Activated naive CD4-positive, alpha-beta T cell treated with anti-CD3 and anti-CD28 coated beads, Interleukin-2, amount 10 ng/mL, durations not matched to agents 7 days and 5 days (primary cell): ENCODE data around the gene SLC25A42.

Source experiments
- CTCF ChIA-PET: fragments of 350-600 bp; sonication (Branson Sonifier 250); formaldehyde crosslinking; loops from one replicate; lab custom pipeline; 2021; ENCODE audit warnings: antibody characterized with exemption; lab: Charles Lee
- DNase-seq: peaks from one replicate; pipeline ENCODE4 v3.0.0-alpha.2; 2020
- H3K27ac Mint-ChIP-seq: one replicate; pipeline ENCODE4 v1.8.0; 2021; ENCODE audit warnings: mild to moderate bottlenecking, moderate library complexity, mixed read lengths
- H3K27me3 Mint-ChIP-seq: one replicate; pipeline ENCODE4 v1.8.0; 2021; ENCODE audit warnings: mild to moderate bottlenecking, mixed read lengths
- H3K36me3 Mint-ChIP-seq: one replicate; pipeline ENCODE4 v1.8.0; 2021; ENCODE audit warnings: mixed read lengths
- H3K4me1 Mint-ChIP-seq: one replicate; pipeline ENCODE4 v1.8.0; 2021; ENCODE audit warnings: mixed read lengths
- H3K4me3 Mint-ChIP-seq: one replicate; pipeline ENCODE4 v1.8.0; 2021; ENCODE audit warnings: mild to moderate bottlenecking, moderate library complexity, mixed read lengths
- H3K9me3 Mint-ChIP-seq: one replicate; pipeline ENCODE4 v1.8.0; 2021; ENCODE audit warnings: mixed read lengths

SLC25A42 gene

DNA sequence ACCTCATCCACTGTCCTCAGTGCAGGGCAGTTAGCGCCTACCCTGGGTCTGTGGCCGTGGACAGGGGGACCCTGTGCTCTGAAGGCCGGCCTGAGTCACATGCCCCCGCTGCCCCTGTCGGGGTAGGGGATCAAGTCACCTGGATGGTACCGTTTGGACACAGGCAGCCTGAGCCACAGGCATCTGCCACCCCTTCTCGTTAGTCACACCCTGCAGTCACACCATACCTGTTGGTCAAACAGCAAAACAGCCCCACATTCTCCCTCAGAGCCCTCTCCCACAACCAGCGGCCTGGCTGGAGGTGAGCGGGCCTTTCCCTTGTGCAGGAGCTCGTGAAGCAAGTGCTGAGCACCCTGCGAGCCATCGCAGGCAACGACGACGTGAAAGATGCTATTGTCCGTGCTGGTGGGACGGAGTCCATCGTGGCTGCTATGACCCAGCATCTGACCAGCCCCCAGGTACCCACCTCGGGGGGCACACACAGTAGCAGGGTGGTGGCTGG is 8.8 kb upstream of the SLC25A42 start:
- CTCF ChIA-PET, result interaction anchor here (0.6 to 2.1 kb wide), 5 partner anchors 34 to 92 kb away, joined by 3 to 13 read pairs (median 3); no protein-coding TSS in a partner anchor
- no peak for DNase-seq
- Mint-ChIP-seq H3K27ac (no peak overlapping the region), H3K36me3 (peaks cover 26% of the 10 kb centered on the region), H3K27me3 (no peaks in the 10 kb centered on the region), H3K4me3 (no peak overlapping the region), H3K9me3 (no peaks in the 10 kb centered on the region), H3K4me1 (no peaks in the 10 kb centered on the region)

GRCh38 chr19:19055701-19056100 is 8.1 kb upstream of the SLC25A42 start:
- Mint-ChIP-seq H3K4me3 (no peak overlapping the region), H3K27ac (no peak overlapping the region), H3K27me3 (no peaks in the 10 kb centered on the region), H3K9me3 (no peaks in the 10 kb centered on the region), H3K36me3 (peaks cover 28% of the 10 kb centered on the region), H3K4me1 (no peaks in the 10 kb centered on the region)
- no peak for DNase-seq
- CTCF ChIA-PET, result interaction anchor here (0.6 to 2.1 kb wide), 2 partner anchors 85 to 91 kb away, joined by 3 to 7 read pairs; no protein-coding TSS in a partner anchor

DNA sequence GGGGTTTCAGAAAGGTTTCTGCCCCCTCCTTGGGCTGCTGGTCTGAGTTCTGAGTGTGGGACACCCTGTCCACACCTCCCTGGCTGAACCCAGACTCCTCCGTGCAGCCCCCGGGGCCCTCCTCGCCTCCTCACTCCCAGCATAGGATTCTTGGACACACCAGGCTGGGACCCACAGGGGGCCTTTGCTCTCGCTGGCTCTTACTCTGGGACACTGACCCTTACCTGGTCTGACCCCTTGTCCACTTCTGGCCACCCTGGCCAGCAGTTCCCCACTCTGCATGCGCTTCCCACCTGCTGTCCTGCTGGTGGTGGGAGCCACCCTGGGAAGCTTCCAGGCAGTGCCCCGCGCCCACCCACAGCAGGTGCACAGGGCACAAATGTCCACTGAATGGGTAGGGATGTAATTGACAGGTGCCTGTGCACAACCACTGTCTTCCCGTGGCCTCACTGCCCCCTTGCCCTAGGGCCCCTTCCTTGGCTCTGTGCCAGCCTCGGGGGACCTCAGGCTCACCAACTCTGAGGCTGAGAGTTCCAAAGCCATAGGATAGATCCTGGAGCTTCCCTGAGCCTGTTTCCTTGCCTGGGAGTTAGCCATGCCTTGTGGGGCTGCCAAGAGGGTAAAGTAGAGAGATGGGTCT is 7.0 kb upstream of the SLC25A42 start:
- H3K4me3 Mint-ChIP-seq, result no peak overlapping the region

GRCh38 chr19:19057317-19057716 is 6.5 kb upstream of the SLC25A42 start:
- Mint-ChIP-seq H3K36me3 (peaks cover 23% of the 10 kb centered on the region), H3K27me3 (no peaks in the 10 kb centered on the region), H3K4me3 (no peak overlapping the region), H3K27ac (no peak overlapping the region), H3K4me1 (peaks cover 1% of the 10 kb centered on the region), H3K9me3 (no peaks in the 10 kb centered on the region)
- CTCF ChIA-PET, result no interaction called here
- DNase-seq, result no peak

More for the DNA sequence above, 7.0 kb upstream of the SLC25A42 start:
- no peak for DNase-seq
- Mint-ChIP-seq H3K4me1 (no peaks in the 10 kb centered on the region), H3K27me3 (no peaks in the 10 kb centered on the region), H3K27ac (no peak overlapping the region), H3K36me3 (peaks cover 28% of the 10 kb centered on the region), H3K9me3 (no peaks in the 10 kb centered on the region)
- CTCF ChIA-PET, result no interaction called here

DNA sequence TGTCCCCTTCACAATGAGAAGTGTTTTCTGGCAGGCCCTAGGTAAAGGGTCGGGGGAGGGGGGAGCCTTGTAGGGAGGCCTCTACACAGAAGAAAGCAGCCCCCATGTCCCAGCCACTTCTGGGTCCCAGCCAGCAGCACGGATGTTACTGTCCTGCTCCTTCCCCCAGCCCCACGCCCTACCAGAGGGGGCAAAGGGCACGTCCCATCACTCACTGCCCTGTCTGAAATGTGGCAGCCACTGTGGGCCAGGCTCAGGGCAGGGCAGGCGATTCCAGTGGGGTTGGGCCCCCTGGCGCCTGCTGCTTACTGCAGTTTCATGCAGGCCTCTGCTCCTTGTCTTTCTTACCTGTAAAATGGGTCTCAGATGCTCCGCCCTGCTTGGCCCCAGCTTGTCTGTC is 6.1 kb upstream of the SLC25A42 start:
- H3K36me3 Mint-ChIP-seq, result peaks cover 22% of the 10 kb centered on the region
- H3K4me3 Mint-ChIP-seq, result no peak overlapping the region
- no peak for DNase-seq
- peaks cover 5% of the 10 kb centered on the region for H3K4me1 Mint-ChIP-seq
- no peaks in the 10 kb centered on the region for H3K9me3 Mint-ChIP-seq
- CTCF ChIA-PET, result no interaction called here
- no peak overlapping the region for H3K27ac Mint-ChIP-seq
- no peaks in the 10 kb centered on the region for H3K27me3 Mint-ChIP-seq

- no peak for DNase-seq
- H3K4me1 Mint-ChIP-seq, result peaks cover 11% of the 10 kb centered on the region
- H3K27ac Mint-ChIP-seq, result no peak overlapping the region
- no peaks in the 10 kb centered on the region for H3K9me3 Mint-ChIP-seq
- CTCF ChIA-PET, result no interaction called here
- no peaks in the 10 kb centered on the region for H3K27me3 Mint-ChIP-seq
- peaks cover 15% of the 10 kb centered on the region for H3K36me3 Mint-ChIP-seq
- no peak overlapping the region for H3K4me3 Mint-ChIP-seq
Observed at GRCh38 chr19:19059018-19059836, 4.6 kb upstream of the SLC25A42 start.

- CTCF ChIA-PET, result no interaction called here
- Mint-ChIP-seq H3K4me1 (peaks cover 15% of the 10 kb centered on the region), H3K27me3 (no peaks in the 10 kb centered on the region), H3K27ac (peak overlapping the region; percentile 64), H3K4me3 (no peak overlapping the region), H3K36me3 (peaks cover 13% of the 10 kb centered on the region), H3K9me3 (no peaks in the 10 kb centered on the region)
- no peak for DNase-seq
Observed at GRCh38 chr19:19059837-19060611, 3.8 kb upstream of the SLC25A42 start.

- peaks cover 27% of the 10 kb centered on the region for H3K4me1 Mint-ChIP-seq
- peak overlapping the region; percentile 37 for H3K27ac Mint-ChIP-seq
- no peaks in the 10 kb centered on the region for H3K27me3 Mint-ChIP-seq
- no peak overlapping the region for H3K4me3 Mint-ChIP-seq
- peaks cover 9% of the 10 kb centered on the region for H3K36me3 Mint-ChIP-seq
- CTCF ChIA-PET, result no interaction called here
- no peaks in the 10 kb centered on the region for H3K9me3 Mint-ChIP-seq
- no peak for DNase-seq
Observed at GRCh38 chr19:19061506-19061905, 2.3 kb upstream of the SLC25A42 start.

DNA sequence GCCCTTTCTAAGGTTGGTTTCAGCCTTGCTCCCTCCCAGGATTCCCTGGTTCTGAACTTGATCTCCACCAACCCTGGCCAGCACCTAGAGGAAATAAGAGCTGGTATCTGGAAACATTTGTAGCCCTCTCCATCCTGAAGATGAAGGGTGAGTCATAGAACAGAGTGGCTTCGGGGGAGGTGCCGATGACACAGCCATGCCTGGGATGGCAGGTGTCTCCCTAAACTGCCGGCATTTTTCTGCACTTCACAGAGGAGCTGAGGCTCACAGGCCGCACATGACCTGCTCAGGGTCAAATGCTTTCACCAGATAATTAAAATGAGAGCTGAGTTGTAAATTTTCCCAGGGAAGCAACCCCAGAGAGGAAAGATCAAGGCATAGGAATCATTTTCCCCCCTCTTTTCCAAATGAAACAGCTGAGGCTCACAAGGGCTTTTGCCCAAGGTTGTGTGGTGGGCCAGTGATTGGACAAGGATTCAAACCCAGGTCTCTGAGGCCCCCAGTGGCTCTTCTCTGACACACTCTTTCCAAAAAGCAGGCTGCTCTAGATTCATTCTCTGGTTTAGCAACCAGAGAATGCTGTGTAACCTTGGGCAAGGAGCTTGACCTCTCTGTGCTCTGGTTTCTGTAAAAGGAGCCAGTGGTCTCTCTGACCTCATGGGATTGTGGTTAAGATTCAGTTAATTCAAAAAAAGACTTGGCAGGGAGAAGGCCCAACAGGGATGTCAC is 1.2 kb upstream of the SLC25A42 start:
- no peak for DNase-seq
- H3K4me3 Mint-ChIP-seq, result peak overlapping the region; percentile 92
- H3K4me1 Mint-ChIP-seq, result peaks cover 37% of the 10 kb centered on the region
- H3K27me3 Mint-ChIP-seq, result no peaks in the 10 kb centered on the region
- no peaks in the 10 kb centered on the region for H3K9me3 Mint-ChIP-seq
- CTCF ChIA-PET, result interaction anchor here (0.6 to 1.7 kb wide), 3 partner anchors 8 to 112 kb away, joined by 3 to 5 read pairs (median 3); no protein-coding TSS in a partner anchor
- peak overlapping the region; percentile 76 for H3K27ac Mint-ChIP-seq
- peaks cover 9% of the 10 kb centered on the region for H3K36me3 Mint-ChIP-seq

DNA sequence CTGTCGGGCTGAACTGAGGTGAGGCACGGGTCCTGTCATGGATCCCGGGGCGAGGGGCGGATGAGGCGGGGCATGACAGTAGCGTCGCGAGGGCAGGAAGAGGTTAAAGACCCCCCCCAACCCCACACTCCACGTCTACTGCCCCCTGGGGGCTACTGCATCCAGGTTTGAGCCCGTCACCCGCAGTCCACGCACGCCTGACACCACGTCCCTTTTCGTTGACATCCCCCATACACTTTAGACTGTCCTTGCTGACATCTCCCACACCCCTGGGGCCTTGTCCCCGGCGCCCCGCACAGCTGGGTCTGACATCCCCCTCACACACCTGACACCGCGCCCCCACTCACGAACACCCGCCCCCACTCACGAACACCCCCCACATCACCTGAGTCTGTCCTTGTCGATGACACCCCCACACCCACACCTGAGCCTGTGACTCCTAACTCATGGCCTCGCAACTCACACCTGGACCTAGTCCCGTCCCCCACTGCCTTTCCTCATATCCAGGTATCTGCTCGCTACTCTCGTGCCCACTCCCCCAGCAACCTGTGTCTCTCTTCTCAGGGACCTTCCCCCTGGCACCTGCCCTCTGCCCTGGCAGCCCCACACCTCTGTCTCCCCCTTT is 416 bp downstream of the SLC25A42 start:
- CTCF ChIA-PET, result no interaction called here
- peak overlapping the region; percentile 93 for H3K27ac Mint-ChIP-seq

GRCh38 chr19:19064811-19065745 is 1.3 kb downstream of the SLC25A42 start:
- H3K27ac Mint-ChIP-seq, result peak overlapping the region; percentile 93
- peaks cover 8% of the 10 kb centered on the region for H3K36me3 Mint-ChIP-seq
- DNase-seq, result peak; percentile 44
- H3K27me3 Mint-ChIP-seq, result no peaks in the 10 kb centered on the region
- H3K9me3 Mint-ChIP-seq, result no peaks in the 10 kb centered on the region
- CTCF ChIA-PET, result interaction anchor here (0.6 to 1.0 kb wide), 3 partner anchors 12 to 44 kb away, joined by 3 to 4 read pairs (median 3); no protein-coding TSS in a partner anchor
- peak overlapping the region; percentile 92 for H3K4me3 Mint-ChIP-seq
- peaks cover 51% of the 10 kb centered on the region for H3K4me1 Mint-ChIP-seq

More for the DNA sequence above, 416 bp downstream of the SLC25A42 start:
- no peaks in the 10 kb centered on the region for H3K27me3 Mint-ChIP-seq
- H3K36me3 Mint-ChIP-seq, result peaks cover 10% of the 10 kb centered on the region
- peaks cover 45% of the 10 kb centered on the region for H3K4me1 Mint-ChIP-seq
- no peak for DNase-seq
- peak overlapping the region; percentile 92 for H3K4me3 Mint-ChIP-seq
- H3K9me3 Mint-ChIP-seq, result no peaks in the 10 kb centered on the region
